ENCODE results near the gene PRPF19.

Gene PRPF19

GRCh38 chr11:60872124-60872960 lies 34.0 kb downstream of the PRPF19 start:
- DNase-seq = no peak

- no peak for DNase-seq
Observed at GRCh38 chr11:60871378-60872061, 34.9 kb downstream of the PRPF19 start.

DNA sequence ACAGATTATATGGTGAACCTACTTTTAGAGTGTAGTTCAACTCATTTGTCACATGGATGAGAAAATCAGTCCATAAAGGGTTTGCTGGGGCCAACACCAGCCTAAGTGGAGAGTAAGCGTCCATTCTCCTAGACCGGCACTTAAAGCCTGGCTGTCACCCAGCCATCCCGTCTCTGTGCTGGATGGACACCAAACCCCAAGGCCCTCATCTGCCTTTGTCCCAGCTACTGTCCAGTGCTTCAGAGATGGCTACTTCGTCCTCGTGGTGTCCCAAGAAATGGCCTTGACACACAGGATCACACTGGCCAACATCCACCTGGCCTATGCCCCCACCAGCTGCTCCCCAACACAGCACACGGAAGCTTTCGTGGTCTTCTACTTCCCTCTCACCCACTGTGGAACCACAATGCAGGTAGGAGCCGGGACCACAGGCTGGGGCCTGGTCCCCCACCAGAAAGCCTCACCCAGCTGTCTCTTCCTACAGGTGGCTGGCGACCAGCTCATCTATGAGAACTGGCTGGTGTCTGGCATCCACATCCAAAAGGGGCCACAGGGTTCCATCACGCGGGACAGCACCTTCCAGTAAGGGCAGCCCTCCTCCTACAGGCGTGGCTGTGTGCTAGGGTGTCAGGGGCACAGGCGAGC lies 35.5 kb downstream of the PRPF19 start:
- no peak for DNase-seq

DNA sequence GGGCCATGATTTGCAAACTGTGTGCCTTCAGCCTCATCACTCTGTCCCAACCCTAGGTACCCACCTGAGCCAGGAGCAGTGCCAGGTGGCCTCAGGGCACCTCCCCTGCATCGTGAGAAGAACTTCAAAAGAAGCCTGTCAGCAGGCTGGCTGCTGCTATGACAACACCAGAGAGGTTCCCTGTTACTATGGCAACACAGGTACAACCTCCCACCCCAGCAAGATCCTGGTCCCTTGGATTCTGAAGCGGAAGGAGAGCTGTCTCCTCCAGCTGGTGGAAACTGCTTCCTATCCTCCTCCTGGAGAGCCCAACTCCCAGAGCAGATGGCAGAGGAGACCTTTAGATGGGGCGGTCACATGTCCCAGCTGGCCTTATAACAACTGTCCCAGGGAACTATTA lies 36.1 kb downstream of the PRPF19 start:
- no peak for DNase-seq

- DNase-seq = no peak
Observed at GRCh38 chr11:60869451-60869825, 36.9 kb downstream of the PRPF19 start.

GRCh38 chr11:60868682-60869450 lies 37.5 kb downstream of the PRPF19 start:
- DNase-seq = no peak

DNA sequence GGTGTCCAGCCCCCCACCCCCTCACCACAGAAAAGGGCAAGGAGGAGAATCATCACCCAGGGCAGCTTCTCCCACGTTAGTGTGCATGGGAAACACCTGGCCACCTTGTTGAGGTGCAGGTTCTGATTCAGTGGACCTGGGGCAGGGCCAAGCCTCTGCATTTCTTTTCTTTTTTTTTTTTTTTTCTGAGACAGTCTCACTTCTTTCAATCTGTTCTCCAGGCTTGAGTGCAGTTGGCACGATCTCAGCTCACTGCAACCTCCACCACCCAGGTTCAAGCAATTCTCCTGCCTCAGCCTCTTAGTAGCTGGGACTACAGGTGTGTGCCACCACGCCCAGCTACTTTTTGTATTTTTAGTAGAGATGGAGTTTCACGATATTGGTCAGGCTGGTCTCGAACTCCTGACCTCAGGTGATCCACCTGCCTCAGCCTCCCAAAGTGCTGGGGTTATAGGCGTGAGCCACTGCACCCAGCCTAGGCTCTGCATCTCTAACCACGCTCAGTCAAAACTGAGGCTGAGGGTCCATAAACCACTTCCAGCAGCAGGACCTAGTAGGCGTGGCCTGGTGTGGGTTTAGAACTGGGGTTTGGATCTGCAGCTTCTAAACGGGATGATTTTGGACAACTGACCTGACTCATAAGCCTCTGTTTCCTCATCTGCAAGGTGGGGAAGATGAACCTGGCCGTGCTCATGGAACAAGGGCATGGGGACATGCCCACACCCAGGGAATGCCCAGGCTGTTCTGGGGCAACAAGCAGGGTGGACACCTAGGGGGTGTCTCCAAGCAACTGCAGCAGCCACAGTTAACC lies 38.3 kb downstream of the PRPF19 start:
- no peak for DNase-seq

- no peak for DNase-seq
Observed at GRCh38 chr11:60866911-60867870, 39.2 kb downstream of the PRPF19 start, which contains the start of gene ZP1. ZP1 (plus strand) TSS chr11:60867542; CDS start chr11:60867562, 20 bp downstream.

DNA sequence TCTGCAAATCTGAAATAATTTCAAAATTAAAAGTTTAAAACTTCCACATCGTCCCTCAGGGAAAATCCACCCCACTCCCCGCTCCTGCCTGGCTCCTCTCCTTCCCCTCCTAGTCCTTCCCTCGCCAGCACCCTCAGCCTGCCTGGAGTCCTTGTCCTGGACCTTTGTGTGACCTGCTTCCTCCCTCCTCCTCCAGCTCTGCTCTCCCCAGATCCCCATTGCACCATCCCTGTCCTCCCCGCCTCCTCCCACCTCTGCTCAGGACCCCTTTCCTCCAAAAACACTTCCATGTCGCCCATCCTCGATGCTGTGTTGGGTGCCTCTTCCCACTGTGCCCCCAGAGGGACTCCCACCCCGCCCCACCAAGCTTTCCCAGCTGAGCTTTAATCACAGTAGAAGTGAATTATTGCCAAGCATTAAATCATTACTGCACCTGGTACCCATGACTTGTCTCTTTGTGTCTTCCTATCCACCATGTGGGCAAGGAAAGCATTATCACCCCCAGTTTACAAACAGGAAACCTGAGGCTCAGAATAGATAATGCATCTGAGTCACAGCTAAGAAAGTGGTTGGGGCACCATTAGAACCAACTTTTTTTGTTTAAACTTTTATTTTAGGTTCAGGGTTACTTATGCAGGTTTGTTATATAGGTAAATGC lies 41.4 kb downstream of the PRPF19 start:
- no peak for DNase-seq

DNA sequence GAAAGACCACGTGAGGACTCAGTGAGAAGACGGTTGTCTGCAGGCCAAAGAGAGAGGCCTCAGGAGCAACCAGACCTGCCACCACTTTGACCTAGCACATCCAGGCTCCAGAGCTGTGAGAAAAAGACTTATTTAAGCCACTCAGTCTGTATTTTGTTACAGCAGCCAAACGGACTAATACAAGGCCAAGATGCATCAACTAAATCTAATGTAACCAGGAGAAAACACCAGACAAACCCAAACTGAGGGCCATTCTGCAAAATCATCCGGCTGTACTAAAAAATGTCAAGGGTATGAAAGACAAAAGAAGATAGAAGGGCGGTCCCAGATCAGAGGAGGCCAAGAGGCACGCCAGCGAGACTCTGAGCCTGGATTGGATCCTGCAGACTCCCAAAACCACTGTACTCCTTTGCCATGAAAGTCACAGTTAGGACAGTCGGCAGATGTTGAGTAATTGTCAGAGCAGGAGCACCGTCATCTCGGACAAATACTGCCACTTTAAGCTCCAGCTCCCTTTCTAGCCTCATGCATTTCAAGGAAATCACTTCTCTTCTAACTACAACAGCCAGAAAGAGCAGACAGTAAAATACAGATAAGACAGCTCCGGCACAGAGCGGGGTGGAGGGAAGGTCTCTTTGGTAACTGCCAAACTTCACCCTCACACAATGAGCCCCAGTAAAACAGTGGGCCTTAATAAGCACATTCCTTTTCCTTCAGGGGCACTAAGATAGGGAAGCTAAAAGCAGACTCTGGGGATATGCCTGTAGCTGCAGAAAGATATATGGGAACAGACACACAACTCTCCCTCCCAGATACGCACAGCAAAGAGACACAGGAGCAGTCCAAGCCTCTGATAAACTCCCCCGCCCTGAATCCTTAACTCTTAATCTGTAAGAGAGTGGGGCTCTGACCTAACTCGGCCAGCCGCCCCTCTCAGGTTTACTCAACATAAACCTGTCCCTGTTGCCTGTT lies 42.5 kb downstream of the PRPF19 start:
- DNase-seq = no peak

GRCh38 chr11:60862171-60862570 lies 44.2 kb downstream of the PRPF19 start:
- no peak for DNase-seq

DNA sequence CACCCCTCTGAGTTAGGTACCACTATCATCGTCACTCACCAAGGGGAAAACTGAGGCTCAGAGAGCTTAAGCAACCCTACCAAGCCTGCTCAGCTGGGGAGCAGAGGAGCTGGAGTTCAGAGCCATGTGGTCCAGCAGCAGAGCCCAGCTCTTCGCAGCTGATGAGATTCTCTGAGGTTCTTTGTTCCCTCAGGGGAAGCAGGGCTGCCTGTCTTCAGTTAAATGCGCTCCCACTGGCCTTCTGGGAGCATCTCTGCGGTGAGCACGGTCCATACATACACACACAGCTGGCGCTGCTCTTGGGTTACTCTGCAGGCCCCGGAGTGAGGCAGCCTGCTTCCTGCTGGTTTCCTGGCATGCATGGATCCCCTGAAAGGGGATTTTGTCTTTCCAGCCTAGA lies 45.4 kb downstream of the PRPF19 start:
- no peak for DNase-seq

DNA sequence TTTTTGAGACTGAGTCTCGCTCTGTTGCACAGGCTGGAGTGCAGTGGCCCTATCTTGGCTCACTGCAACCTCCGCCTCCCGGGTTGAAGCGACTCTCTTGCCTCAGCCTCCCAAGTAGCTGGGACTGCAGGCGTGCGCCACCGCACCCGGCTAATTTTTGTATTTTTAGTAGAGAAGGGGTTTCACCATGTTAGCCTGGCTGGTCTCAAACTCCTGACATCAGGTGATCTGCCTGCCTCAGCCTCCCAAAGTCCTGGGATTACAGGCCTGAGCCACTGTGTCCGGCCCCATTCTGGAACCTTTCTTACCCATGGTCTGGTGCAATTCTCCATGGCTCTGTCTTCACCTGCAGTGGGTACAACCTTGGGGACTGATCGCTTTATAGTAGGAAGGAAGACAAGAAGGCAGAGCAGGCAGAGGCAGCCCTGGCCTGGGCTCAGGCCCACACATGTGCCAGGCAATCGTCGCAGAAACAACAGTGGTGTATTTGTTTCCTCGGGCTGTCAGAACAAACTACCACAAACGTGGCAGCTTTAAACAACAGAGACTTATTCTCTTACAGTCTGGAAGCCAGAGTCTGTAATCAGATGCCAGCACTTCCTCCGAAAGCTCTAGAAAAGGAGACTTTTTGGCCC lies 46.7 kb downstream of the PRPF19 start:
- DNase-seq = no peak

- no peak for DNase-seq
Observed at GRCh38 chr11:60858731-60859464, 47.5 kb downstream of the PRPF19 start.

GRCh38 chr11:60858236-60858635 lies 48.1 kb downstream of the PRPF19 start:
- DNase-seq = no peak

GRCh38 chr11:60857378-60858232 lies 48.8 kb downstream of the PRPF19 start:
- no peak for DNase-seq
